ENCODE results near the gene ETS2. TPM values are rescaled to one million over a fixed set of nuclear protein-coding genes. Genes with fewer than 3 reads are reported as not detected.

The ETS2 gene
- total and polyA plus RNA-seq, 12 donors, result 15.1 to 66.8 (median 44.6) TPM

- Histone ChIP-seq H3K36me3 (replicated peaks in 1 of 2) (no peaks in the 10 kb centered on the region), H3K4me1 (replicated peaks in 1 of 2) (peaks cover 0 to 4% of the 10 kb centered on the region in 2 donors), H3K4me3 (no peak overlapping the region), H3K27ac (peak overlapping the region in 1 of 5 donors; percentile 17), H3K9me3 (replicated peaks in 1 of 3) (no peaks in the 10 kb centered on the region), H3K27me3 (no peaks in the 10 kb centered on the region)
- no peak for TF ChIP-seq POLR2A (IDR thresholded peaks at IDR 0.05)
- no peak for DNase-seq
- intact Hi-C loops (cut with DNase I), result no loop called here
- WGBS, 4 donors, result 56 to 67% (median 66%) methylated on average over 5 of the region's 5 CpGs
Observed at GRCh38 chr21:38774152-38774551, 31.6 kb upstream of the ETS2 start.

DNA sequence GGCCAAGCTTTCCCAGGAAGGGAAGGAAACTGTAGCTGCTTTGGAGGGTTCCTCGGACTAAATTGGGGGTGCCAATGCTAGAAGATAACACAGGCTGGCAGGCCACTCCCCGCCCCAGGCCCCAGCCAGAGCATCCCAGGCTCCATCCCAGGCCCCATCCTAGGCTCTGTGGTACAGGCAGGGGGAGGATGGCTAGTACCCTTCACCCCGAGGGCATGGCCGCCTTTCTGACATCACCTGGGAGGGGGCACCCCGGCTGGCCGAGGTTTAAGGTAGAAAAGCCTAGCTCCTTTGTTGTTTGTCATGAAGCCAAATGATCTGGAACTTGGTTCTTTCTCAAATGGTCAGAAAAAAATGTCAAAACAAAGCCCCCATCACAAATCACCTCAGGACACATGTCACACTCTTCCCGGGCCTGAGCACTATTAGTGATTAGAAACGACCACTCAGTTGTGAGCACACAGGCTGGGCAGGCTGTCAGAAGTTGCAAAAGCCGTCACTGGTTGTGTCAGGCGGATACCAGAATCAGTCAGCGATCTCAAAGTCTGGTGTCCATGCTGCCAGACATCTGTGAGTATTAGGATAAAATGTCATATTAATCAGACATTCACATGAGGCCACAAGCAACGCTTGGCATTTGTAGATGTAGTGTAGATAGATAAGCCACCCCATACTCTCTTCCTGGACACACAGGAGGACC is 31.0 kb upstream of the ETS2 start:
- intact Hi-C loops (cut with DNase I), result no loop called here
- no peaks in the 10 kb centered on the region for H3K9me3 ChIP-seq (replicated peaks in 1 of 3)

DNA sequence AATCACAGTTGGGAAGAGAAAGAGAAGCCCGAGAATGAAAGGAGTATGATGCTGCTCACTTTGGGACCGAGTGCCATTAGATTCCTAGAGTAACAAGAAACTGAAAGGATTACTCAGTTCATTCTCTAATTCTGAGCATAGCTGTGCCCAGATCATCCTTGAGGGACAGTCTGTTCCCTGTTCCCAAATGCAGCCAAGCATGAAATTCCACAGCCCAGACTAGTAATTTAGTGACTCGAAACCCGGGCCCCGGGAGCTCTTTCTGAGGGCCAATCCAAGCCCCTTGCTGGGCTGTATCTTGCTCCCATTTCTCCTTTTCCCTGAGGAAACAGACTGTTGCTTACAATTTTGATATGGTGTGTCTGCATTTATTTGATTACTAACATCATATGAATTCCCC is 30.0 kb upstream of the ETS2 start:
- H3K36me3 ChIP-seq (replicated peaks in 1 of 2), result no peaks in the 10 kb centered on the region
- WGBS, 4 donors, result 56 to 70% (median 66%) methylated on average over 5 of the region's 5 CpGs

More for the DNA sequence above, 31.0 kb upstream of the ETS2 start:
- Histone ChIP-seq H3K36me3 (replicated peaks in 1 of 2) (no peaks in the 10 kb centered on the region), H3K27me3 (no peaks in the 10 kb centered on the region), H3K4me1 (replicated peaks in 1 of 2) (peaks cover 0 to 4% of the 10 kb centered on the region in 2 donors), H3K4me3 (no peak overlapping the region), H3K27ac (peak overlapping the region in 1 of 5 donors; percentile 17)
- no peak for DNase-seq
- WGBS, 4 donors, result 77 to 83% (median 80%) methylated on average over 8 to 12 of the region's 12 CpGs
- TF ChIP-seq, protein P1, sequence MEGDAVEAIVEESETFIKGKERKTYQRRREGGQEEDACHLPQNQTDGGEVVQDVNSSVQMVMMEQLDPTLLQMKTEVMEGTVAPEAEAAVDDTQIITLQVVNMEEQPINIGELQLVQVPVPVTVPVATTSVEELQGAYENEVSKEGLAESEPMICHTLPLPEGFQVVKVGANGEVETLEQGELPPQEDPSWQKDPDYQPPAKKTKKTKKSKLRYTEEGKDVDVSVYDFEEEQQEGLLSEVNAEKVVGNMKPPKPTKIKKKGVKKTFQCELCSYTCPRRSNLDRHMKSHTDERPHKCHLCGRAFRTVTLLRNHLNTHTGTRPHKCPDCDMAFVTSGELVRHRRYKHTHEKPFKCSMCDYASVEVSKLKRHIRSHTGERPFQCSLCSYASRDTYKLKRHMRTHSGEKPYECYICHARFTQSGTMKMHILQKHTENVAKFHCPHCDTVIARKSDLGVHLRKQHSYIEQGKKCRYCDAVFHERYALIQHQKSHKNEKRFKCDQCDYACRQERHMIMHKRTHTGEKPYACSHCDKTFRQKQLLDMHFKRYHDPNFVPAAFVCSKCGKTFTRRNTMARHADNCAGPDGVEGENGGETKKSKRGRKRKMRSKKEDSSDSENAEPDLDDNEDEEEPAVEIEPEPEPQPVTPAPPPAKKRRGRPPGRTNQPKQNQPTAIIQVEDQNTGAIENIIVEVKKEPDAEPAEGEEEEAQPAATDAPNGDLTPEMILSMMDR (IDR thresholded peaks at IDR 0.05), result no peak

DNA sequence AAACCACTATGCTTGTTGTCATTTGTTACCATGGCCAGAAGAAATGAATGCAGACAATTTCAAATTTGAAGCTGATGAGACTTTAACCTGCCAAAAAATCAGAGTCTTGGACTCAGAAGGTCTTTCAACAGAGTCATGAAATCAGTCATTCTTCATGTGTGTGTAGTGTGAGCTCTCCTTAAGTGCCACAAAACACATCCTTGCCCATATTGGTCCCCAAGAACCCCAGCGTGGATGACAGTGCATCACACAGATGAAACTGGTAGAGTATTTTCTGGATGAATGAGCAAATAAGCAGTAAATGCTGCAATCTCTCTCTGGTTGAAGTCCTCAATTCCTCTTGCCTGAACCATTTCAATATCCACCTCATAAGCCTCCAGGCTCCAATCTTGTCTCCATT is 28.7 kb upstream of the ETS2 start:
- intact Hi-C loops (cut with DNase I), result no loop called here
- H3K27ac ChIP-seq, result no peak overlapping the region
- no peaks in the 10 kb centered on the region for H3K9me3 ChIP-seq (replicated peaks in 1 of 3)
- 69 to 88% (median 79%) methylated on average over 1 of the region's 1 CpG for WGBS, 4 donors
- TF ChIP-seq, protein P1 (IDR thresholded peaks at IDR 0.05), result no peak
- TF ChIP-seq POLR2A (IDR thresholded peaks at IDR 0.05), result no peak
- no peaks in the 10 kb centered on the region for H3K27me3 ChIP-seq
- no peaks in the 10 kb centered on the region for H3K36me3 ChIP-seq (replicated peaks in 1 of 2)
- no peak overlapping the region for H3K4me3 ChIP-seq
- H3K4me1 ChIP-seq (replicated peaks in 1 of 2), result peaks cover 0 to 4% of the 10 kb centered on the region in 2 donors
- no peak for DNase-seq

More for the DNA sequence above, 30.0 kb upstream of the ETS2 start:
- TF ChIP-seq, protein P1 (IDR thresholded peaks at IDR 0.05), result no peak
- no peak for TF ChIP-seq POLR2A (IDR thresholded peaks at IDR 0.05)
- intact Hi-C loops (cut with DNase I), result no loop called here
- H3K4me1 ChIP-seq (replicated peaks in 1 of 2), result peaks cover 0 to 4% of the 10 kb centered on the region in 2 donors
- DNase-seq, result no peak
- no peaks in the 10 kb centered on the region for H3K27me3 ChIP-seq
- no peak overlapping the region for H3K4me3 ChIP-seq
- no peak overlapping the region for H3K27ac ChIP-seq
- no peaks in the 10 kb centered on the region for H3K9me3 ChIP-seq (replicated peaks in 1 of 3)

- DNase-seq, result no peak
- Histone ChIP-seq H3K27ac (no peak overlapping the region), H3K36me3 (replicated peaks in 1 of 2) (no peaks in the 10 kb centered on the region), H3K9me3 (replicated peaks in 1 of 3) (peaks cover 0 to 4% (median 0%) of the 10 kb centered on the region in 3 donors), H3K4me3 (no peak overlapping the region), H3K4me1 (replicated peaks in 1 of 2) (peaks cover 0 to 4% of the 10 kb centered on the region in 2 donors), H3K27me3 (no peaks in the 10 kb centered on the region)
- WGBS, 4 donors, result 42 to 54% (median 53%) methylated on average over 5 of the region's 5 CpGs
- TF ChIP-seq, protein P1 (IDR thresholded peaks at IDR 0.05), result no peak
- TF ChIP-seq POLR2A (IDR thresholded peaks at IDR 0.05), result no peak
- intact Hi-C loops (cut with DNase I), result no loop called here
Observed at GRCh38 chr21:38777531-38777930, 28.2 kb upstream of the ETS2 start.
